GM19452 (cell line): ENCODE measurements around the gene SMARCC1.

ENCODE experiments used
- ATAC-seq: cut with Tn5 transposase; IDR thresholded peaks from one replicate; pipeline ENCODE4 v1.9.1; 2021; ENCODE audit not compliant: unreplicated experiment

Gene SMARCC1

GRCh38 chr3:47592066-47592795 lies 189.5 kb downstream of the SMARCC1 start:
- ATAC-seq = no peak

GRCh38 chr3:47590216-47590615 lies 191.5 kb downstream of the SMARCC1 start:
- ATAC-seq = no peak

GRCh38 chr3:47588587-47588986 lies 193.1 kb downstream of the SMARCC1 start:
- no peak for ATAC-seq

- no peak for ATAC-seq
These were observed 193.6 kb downstream of the SMARCC1 start for GRCh38 chr3:47588053-47588452.

GRCh38 chr3:47586746-47587145 lies 194.9 kb downstream of the SMARCC1 start:
- ATAC-seq = no peak

GRCh38 chr3:47583320-47584075 lies 198.2 kb downstream of the SMARCC1 start:
- ATAC-seq = no peak

- no peak for ATAC-seq
These were observed 199.9 kb downstream of the SMARCC1 start for GRCh38 chr3:47581835-47582234.

- no peak for ATAC-seq
These were observed 200.3 kb downstream of the SMARCC1 start for GRCh38 chr3:47581422-47581821.

- no peak for ATAC-seq
These were observed 201.2 kb downstream of the SMARCC1 start for GRCh38 chr3:47580481-47580880.

- no peak for ATAC-seq
These were observed 201.8 kb downstream of the SMARCC1 start for GRCh38 chr3:47579875-47580274.

- no peak for ATAC-seq
These were observed 202.7 kb downstream of the SMARCC1 start, which contains the start of gene CSPG5 for GRCh38 chr3:47578691-47579632. Gene CSPG5 (minus strand): TSS chr3:47578865. CDS start chr3:47578693, 172 bp downstream.

- ATAC-seq = no peak
These were observed 203.5 kb downstream of the SMARCC1 start for GRCh38 chr3:47578119-47578632.

GRCh38 chr3:47577583-47578118 lies 204.0 kb downstream of the SMARCC1 start:
- ATAC-seq = no peak

- no peak for ATAC-seq
These were observed 208.2 kb downstream of the SMARCC1 start for GRCh38 chr3:47573190-47574172.

GRCh38 chr3:47571391-47572175 lies 210.1 kb downstream of the SMARCC1 start:
- no peak for ATAC-seq

GRCh38 chr3:47568901-47569300 lies 212.8 kb downstream of the SMARCC1 start:
- no peak for ATAC-seq

GRCh38 chr3:47567149-47567548 lies 214.5 kb downstream of the SMARCC1 start:
- no peak for ATAC-seq

- ATAC-seq = no peak
These were observed 215.0 kb downstream of the SMARCC1 start for GRCh38 chr3:47566667-47567066.
